ENCODE results near the gene IL31RA. TPM values are rescaled to one million over a fixed set of nuclear protein-coding genes. Genes with fewer than 3 reads are reported as not detected.
A peak's percentile ranks its signal among the peaks of the same experiment; 100 is the strongest.

IL31RA gene
- total RNA-seq, 1 donor from 2014 or later = 5.7 TPM

GRCh38 chr5:55933377-55934114 is 82.4 kb downstream of the IL31RA start:
- Histone ChIP-seq H4K20me1 (ENCODE audit: insufficient read depth, low read length) (no peaks in the 10 kb centered on the region), H3K36me3 (ENCODE audit: insufficient read depth, low read length) (no peaks in the 10 kb centered on the region), H3K27me3 (ENCODE audit: insufficient read depth, low read length) (no peaks in the 10 kb centered on the region), H3K4me3 (ENCODE audit: insufficient read depth, low read depth, low read length) (no peak overlapping the region), H2AFZ (ENCODE audit: low read depth, low read length) (no peak overlapping the region), H3K79me2 (ENCODE audit: insufficient read depth, low read length) (no peaks in the 10 kb centered on the region), H3K27ac (ENCODE audit: low read depth, low read length) (no peak overlapping the region), H3K4me1 (ENCODE audit: insufficient read depth, low read length) (no peaks in the 10 kb centered on the region), H3K9me3 (ENCODE audit: insufficient read depth, low read depth, low read length) (no peaks in the 10 kb centered on the region), H3K9ac (ENCODE audit: low read length) (no peak overlapping the region), H3K4me2 (ENCODE audit: low read length) (no peak overlapping the region)
- no peak for TF ChIP-seq EZH2 (IDR thresholded peaks at IDR 0.05; ENCODE audit: insufficient read depth, low read length)
- TF ChIP-seq, protein P1, sequence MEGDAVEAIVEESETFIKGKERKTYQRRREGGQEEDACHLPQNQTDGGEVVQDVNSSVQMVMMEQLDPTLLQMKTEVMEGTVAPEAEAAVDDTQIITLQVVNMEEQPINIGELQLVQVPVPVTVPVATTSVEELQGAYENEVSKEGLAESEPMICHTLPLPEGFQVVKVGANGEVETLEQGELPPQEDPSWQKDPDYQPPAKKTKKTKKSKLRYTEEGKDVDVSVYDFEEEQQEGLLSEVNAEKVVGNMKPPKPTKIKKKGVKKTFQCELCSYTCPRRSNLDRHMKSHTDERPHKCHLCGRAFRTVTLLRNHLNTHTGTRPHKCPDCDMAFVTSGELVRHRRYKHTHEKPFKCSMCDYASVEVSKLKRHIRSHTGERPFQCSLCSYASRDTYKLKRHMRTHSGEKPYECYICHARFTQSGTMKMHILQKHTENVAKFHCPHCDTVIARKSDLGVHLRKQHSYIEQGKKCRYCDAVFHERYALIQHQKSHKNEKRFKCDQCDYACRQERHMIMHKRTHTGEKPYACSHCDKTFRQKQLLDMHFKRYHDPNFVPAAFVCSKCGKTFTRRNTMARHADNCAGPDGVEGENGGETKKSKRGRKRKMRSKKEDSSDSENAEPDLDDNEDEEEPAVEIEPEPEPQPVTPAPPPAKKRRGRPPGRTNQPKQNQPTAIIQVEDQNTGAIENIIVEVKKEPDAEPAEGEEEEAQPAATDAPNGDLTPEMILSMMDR (IDR thresholded peaks at IDR 0.05; ENCODE audit: insufficient read depth, low read depth, low read length) = no peak
- Mint-ChIP-seq H3K27me3 (ENCODE audit: low read depth, unreplicated experiment) (peaks cover 12% of the 10 kb centered on the region), H3K36me3 (ENCODE audit: low read depth, unreplicated experiment) (peaks cover 4% of the 10 kb centered on the region), H3K9me3 (ENCODE audit: unreplicated experiment) (no peaks in the 10 kb centered on the region), H3K27ac (ENCODE audit: unreplicated experiment) (no peak overlapping the region), H3K4me3 (ENCODE audit: unreplicated experiment) (no peak overlapping the region), H3K4me1 (ENCODE audit: low read depth, unreplicated experiment) (no peaks in the 10 kb centered on the region)
- FAIRE-seq (no peak), DNase-seq (ENCODE audit: low read depth) (peak; percentile 4)

DNA sequence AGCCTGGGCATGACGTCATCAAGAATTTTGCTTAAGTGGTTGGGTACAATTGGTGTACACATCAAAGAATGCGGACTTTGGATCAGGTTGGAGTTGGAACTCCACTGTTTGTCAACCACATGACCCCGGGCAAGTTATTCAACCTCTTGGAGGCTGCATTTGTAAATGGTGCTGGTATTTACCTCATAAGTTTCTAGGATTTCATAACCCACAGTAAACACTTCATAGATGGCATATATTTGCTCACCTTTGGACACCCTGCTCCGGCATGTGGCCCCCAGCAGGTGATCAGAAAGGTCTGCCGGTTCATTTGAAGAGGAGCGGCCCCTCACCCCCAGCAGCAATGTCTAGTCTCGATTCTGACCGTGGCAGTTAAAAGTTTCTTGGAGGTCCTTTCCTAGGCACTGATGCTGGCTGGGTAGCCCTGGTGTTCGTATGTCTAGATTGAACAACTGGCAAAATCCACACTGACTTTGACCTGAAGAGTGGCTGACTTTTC is 83.0 kb downstream of the IL31RA start:
- DNase-seq (ENCODE audit: low read depth) (no peak), FAIRE-seq (no peak)
- no peaks in the 10 kb centered on the region for H3K4me1 ChIP-seq (ENCODE audit: insufficient read depth, low read length)
- Mint-ChIP-seq H3K27ac (ENCODE audit: unreplicated experiment) (no peak overlapping the region), H3K36me3 (ENCODE audit: low read depth, unreplicated experiment) (peaks cover 4% of the 10 kb centered on the region), H3K9me3 (ENCODE audit: unreplicated experiment) (no peaks in the 10 kb centered on the region), H3K27me3 (ENCODE audit: low read depth, unreplicated experiment) (peaks cover 8% of the 10 kb centered on the region), H3K4me3 (ENCODE audit: unreplicated experiment) (no peak overlapping the region), H3K4me1 (ENCODE audit: low read depth, unreplicated experiment) (no peaks in the 10 kb centered on the region)
- H3K36me3 ChIP-seq (ENCODE audit: insufficient read depth, low read length) = peaks cover 4% of the 10 kb centered on the region
- no peak overlapping the region for H2AFZ ChIP-seq (ENCODE audit: low read depth, low read length)
- TF ChIP-seq, protein P1 (IDR thresholded peaks at IDR 0.05; ENCODE audit: insufficient read depth, low read depth, low read length) = no peak
- no peak for TF ChIP-seq EZH2 (IDR thresholded peaks at IDR 0.05; ENCODE audit: insufficient read depth, low read length)
- no peaks in the 10 kb centered on the region for H3K27me3 ChIP-seq (ENCODE audit: insufficient read depth, low read length)
- no peak overlapping the region for H3K4me2 ChIP-seq (ENCODE audit: low read length)
- no peaks in the 10 kb centered on the region for H4K20me1 ChIP-seq (ENCODE audit: insufficient read depth, low read length)
- no peaks in the 10 kb centered on the region for H3K79me2 ChIP-seq (ENCODE audit: insufficient read depth, low read length)
- no peak overlapping the region for H3K4me3 ChIP-seq (ENCODE audit: insufficient read depth, low read depth, low read length)
- H3K9me3 ChIP-seq (ENCODE audit: insufficient read depth, low read depth, low read length) = no peaks in the 10 kb centered on the region
- H3K27ac ChIP-seq (ENCODE audit: low read depth, low read length) = no peak overlapping the region
- no peak overlapping the region for H3K9ac ChIP-seq (ENCODE audit: low read length)

GRCh38 chr5:55934720-55935119 is 83.6 kb downstream of the IL31RA start:
- H3K27me3 ChIP-seq (ENCODE audit: insufficient read depth, low read length) = no peaks in the 10 kb centered on the region
- TF ChIP-seq EZH2 (IDR thresholded peaks at IDR 0.05; ENCODE audit: insufficient read depth, low read length) = no peak
- TF ChIP-seq, protein P1 (IDR thresholded peaks at IDR 0.05; ENCODE audit: insufficient read depth, low read depth, low read length) = no peak
- H3K36me3 Mint-ChIP-seq (ENCODE audit: low read depth, unreplicated experiment) = peaks cover 4% of the 10 kb centered on the region
- H3K4me2 ChIP-seq (ENCODE audit: low read length) = no peak overlapping the region
- peaks cover 6% of the 10 kb centered on the region for H3K27me3 Mint-ChIP-seq (ENCODE audit: low read depth, unreplicated experiment)
- no peaks in the 10 kb centered on the region for H4K20me1 ChIP-seq (ENCODE audit: insufficient read depth, low read length)
- no peak overlapping the region for H3K4me3 ChIP-seq (ENCODE audit: insufficient read depth, low read depth, low read length)
- no peaks in the 10 kb centered on the region for H3K79me2 ChIP-seq (ENCODE audit: insufficient read depth, low read length)
- H2AFZ ChIP-seq (ENCODE audit: low read depth, low read length) = no peak overlapping the region
- DNase-seq (ENCODE audit: low read depth) (no peak), FAIRE-seq (no peak)
- no peak overlapping the region for H3K4me3 Mint-ChIP-seq (ENCODE audit: unreplicated experiment)
- H3K27ac Mint-ChIP-seq (ENCODE audit: unreplicated experiment) = no peak overlapping the region
- no peak overlapping the region for H3K9ac ChIP-seq (ENCODE audit: low read length)
- H3K36me3 ChIP-seq (ENCODE audit: insufficient read depth, low read length) = peaks cover 4% of the 10 kb centered on the region
- H3K4me1 Mint-ChIP-seq (ENCODE audit: low read depth, unreplicated experiment) = no peaks in the 10 kb centered on the region
- no peaks in the 10 kb centered on the region for H3K9me3 ChIP-seq (ENCODE audit: insufficient read depth, low read depth, low read length)
- H3K9me3 Mint-ChIP-seq (ENCODE audit: unreplicated experiment) = no peaks in the 10 kb centered on the region
- H3K4me1 ChIP-seq (ENCODE audit: insufficient read depth, low read length) = no peaks in the 10 kb centered on the region
- no peak overlapping the region for H3K27ac ChIP-seq (ENCODE audit: low read depth, low read length)
